Measurements from ENCODE around the gene GABRG1. TPM values are rescaled to one million over a fixed set of nuclear protein-coding genes. Genes with fewer than 3 reads are reported as not detected.

Gene GABRG1
- total RNA-seq (2022; extraction: Qiagen RNA extraction; ENCODE audit: low read depth) = not detected in 5 replicates

GRCh38 chr4:46123913-46124755 is at the start of gene GABRG1:
TSS of gene GABRG1 (minus strand) at chr4:46124054. CDS start at chr4:46123913, 141 bp downstream.

